ENCODE results near the gene HTR6.

The HTR6 gene

DNA sequence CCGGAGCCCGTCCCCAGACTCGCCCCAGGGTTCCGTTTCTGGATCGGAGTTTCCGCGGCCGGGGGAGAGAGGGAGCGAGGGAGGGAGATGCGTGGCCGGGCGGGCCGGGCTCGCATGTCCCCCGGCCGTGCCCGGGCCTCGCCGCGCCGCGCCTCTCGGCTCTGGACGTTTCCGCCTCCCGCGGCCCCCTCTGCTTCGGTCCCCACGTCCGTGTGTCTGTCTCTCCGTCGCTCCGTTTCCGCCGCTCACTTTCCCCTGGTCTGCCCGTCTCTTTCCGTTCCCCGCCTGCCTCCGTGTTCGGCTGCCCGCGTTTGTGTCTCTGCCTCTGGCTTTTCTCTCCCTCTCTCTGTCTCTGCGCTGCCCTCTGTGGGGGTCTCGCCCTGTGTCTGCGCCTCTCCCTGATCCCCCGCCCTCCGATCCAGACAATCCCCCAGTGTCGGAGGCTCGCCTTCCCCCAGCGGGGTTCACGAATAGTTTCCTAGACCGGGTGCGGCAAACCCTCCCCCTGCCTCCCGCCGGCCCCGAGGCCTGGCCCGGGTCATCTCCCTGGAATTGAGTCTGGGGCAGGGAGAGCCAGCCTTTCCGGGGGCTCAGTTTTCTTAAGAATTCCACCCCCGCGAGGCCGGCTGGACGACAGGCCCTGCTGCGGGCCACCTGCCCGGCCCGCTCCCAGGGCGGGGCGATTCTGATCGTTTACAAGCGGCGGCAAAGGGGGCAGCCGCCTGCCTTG lies 19.8 kb upstream of the HTR6 start:
- in situ Hi-C loops (cut with MboI; ENCODE audit: low sequenced_read_pairs, unreplicated experiment): no loop called here
- DNase-seq (ENCODE audit: low spot score): peak; percentile 74
- TF ChIP-seq, protein P1, sequence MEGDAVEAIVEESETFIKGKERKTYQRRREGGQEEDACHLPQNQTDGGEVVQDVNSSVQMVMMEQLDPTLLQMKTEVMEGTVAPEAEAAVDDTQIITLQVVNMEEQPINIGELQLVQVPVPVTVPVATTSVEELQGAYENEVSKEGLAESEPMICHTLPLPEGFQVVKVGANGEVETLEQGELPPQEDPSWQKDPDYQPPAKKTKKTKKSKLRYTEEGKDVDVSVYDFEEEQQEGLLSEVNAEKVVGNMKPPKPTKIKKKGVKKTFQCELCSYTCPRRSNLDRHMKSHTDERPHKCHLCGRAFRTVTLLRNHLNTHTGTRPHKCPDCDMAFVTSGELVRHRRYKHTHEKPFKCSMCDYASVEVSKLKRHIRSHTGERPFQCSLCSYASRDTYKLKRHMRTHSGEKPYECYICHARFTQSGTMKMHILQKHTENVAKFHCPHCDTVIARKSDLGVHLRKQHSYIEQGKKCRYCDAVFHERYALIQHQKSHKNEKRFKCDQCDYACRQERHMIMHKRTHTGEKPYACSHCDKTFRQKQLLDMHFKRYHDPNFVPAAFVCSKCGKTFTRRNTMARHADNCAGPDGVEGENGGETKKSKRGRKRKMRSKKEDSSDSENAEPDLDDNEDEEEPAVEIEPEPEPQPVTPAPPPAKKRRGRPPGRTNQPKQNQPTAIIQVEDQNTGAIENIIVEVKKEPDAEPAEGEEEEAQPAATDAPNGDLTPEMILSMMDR (IDR thresholded peaks at IDR 0.05; ENCODE audit: borderline replicate concordance, control extremely low read depth, extremely low read depth, insufficient read depth, missing control alignments): no peak

DNA sequence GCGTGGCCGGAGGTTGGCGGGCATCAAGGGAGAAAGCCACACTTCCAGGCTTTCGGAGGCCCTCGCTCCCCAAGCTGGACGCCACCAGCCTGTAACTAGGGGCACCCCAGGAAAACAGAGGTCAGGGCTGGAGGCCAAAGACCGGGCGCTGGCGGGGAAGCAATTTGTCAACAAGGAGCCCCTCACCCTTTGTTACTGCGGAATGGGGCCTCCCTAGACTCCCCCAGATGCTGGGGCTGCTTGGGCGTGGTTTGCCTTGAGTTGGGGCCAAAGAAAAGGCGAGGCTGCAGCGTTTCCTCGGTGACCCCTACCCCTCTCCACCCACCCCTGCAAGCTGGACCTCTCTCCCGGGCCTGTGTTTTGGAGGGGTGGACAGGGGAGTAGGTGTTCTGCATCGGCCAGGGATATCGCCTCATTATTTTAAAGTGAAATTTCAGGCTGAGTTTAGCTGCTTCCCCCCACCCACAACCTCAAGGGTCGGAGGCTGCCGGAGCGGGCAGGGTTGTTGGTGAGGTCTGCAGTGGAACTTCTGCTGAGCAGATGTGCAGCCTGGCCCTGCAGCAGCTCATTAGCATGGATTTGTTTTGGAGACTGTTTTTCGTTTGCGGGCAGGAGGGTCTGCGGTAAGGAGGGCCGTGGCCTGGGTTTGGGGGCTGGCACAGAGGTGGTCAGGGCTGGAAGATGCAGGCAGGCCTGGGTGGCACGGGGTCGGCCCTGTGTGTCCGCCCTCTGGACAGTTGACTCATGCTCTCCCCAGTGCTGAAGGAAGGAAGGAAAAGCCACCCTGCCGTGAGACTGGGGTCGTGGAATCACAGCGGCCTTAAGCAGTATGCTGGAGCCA lies 19.0 kb upstream of the HTR6 start:
- no peak for DNase-seq (ENCODE audit: low spot score)
- in situ Hi-C loops (cut with MboI; ENCODE audit: low sequenced_read_pairs, unreplicated experiment): no loop called here
- TF ChIP-seq, protein P1 (IDR thresholded peaks at IDR 0.05; ENCODE audit: borderline replicate concordance, control extremely low read depth, extremely low read depth, insufficient read depth, missing control alignments): no peak

DNA sequence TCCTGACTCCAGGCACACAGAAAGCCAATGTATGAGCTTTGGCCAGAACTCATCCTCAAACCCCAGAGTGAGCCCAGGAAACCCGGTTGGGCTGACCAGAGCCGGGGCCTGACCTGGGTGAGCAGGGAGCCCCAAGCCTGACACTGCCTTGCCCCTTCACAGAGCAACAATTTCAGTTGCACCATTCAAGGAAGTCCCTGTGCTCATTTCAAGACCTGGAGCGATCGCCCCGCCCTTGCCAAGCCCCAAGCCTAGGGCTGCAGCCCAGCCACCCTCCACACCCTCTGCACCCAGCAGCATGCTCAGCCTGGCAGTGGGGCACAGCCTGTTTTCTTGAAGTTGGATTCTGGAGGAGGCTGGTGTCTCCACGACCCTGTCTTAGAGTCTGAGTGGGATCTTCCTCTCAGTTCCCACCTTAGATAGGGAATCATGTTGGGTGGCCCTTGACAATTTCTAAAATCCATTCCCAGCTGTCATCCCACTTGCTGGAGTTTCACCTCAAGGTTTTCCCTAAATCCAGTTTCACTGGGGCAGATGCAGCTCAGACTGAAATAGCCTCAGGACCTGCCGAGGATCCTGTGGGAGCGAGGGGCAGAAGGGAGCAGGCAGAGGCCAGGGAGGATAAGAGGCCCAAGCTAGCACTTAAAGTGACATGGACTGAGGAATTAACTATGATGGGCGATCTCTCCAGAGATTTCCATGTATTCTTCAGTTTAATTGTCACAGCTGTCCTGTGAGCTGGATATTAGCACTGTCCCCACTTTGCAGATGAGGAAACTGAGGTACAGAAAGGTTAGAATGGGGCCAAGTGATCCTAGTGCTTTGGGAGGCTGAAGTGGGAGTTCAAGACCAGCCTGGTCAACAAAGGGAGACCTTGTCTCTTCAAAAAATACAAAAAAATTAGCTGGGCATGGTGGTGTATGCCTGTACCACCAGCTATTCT lies 18.0 kb upstream of the HTR6 start:
- DNase-seq (ENCODE audit: low spot score): no peak
- in situ Hi-C loops (cut with MboI; ENCODE audit: low sequenced_read_pairs, unreplicated experiment): no loop called here
- TF ChIP-seq, protein P1 (IDR thresholded peaks at IDR 0.05; ENCODE audit: borderline replicate concordance, control extremely low read depth, extremely low read depth, insufficient read depth, missing control alignments): no peak

DNA sequence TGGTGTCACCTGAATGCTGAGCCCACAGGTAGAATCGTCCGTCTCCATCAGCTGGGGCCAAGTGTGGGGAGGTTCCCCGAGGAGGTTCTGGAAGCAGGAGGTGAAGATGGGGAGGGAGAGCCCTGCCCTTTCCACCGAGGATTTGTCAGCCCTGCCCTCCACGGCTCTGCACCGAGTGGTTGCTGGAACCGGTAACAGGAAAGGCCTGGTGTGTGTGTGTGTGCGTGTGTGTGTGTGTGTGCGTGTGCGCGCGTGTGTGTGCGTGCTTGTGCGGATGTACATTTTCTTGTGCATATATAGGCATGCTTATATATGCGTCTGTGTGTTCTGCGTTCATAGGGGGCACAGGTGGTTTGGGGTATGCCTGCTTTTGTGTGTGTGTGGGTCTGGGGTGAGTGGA lies 17.0 kb upstream of the HTR6 start:
- TF ChIP-seq, protein P1 (IDR thresholded peaks at IDR 0.05; ENCODE audit: borderline replicate concordance, control extremely low read depth, extremely low read depth, insufficient read depth, missing control alignments): no peak
- in situ Hi-C loops (cut with MboI; ENCODE audit: low sequenced_read_pairs, unreplicated experiment): no loop called here
- DNase-seq (ENCODE audit: low spot score): no peak

DNA sequence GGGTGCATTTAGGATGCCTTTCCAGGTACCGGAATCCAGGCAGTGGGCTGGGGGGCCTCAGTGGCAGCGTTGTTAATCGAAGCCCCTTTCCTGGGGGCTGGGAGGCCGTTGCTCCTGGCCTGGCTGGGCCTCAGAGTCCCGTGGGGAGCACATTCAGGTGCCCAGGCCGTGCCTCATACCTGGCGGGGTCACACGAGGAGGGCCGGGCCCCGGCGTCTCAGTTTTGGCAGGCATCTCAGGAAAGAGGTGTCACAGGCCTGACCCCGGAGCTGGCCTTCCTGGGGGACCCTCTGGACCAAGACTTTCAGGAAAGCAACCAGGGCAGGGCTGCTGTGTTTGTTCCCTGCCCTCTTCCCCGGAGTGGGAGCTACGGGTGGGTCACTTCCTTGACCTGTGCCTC lies 16.4 kb upstream of the HTR6 start:
- in situ Hi-C loops (cut with MboI; ENCODE audit: low sequenced_read_pairs, unreplicated experiment): no loop called here
- TF ChIP-seq, protein P1 (IDR thresholded peaks at IDR 0.05; ENCODE audit: borderline replicate concordance, control extremely low read depth, extremely low read depth, insufficient read depth, missing control alignments): no peak
- DNase-seq (ENCODE audit: low spot score): no peak

DNA sequence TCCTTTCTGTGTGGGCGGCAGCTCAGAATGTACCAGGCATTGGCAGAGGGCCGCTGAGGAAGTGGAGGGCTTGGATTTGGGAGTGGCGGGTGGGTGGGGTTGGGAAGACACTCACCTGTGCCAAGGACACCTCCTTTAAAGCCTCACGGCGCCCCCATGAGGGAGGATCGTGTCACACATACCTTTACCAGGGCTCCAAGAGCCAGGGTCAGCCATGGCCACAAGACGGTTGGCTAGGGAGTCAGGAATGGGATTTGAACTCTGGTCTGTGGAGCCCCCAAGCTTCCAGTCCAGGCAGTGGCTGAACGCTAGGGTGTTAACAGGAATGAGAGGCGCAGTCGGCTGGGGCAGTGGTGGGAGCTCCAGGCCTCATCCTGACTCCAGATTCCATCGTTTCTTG lies 16.0 kb upstream of the HTR6 start:
- TF ChIP-seq, protein P1 (IDR thresholded peaks at IDR 0.05; ENCODE audit: borderline replicate concordance, control extremely low read depth, extremely low read depth, insufficient read depth, missing control alignments): no peak
- in situ Hi-C loops (cut with MboI; ENCODE audit: low sequenced_read_pairs, unreplicated experiment): no loop called here
- no peak for DNase-seq (ENCODE audit: low spot score)
